Measurements from ENCODE around the gene CRACDL. TPM values are rescaled to one million over a fixed set of nuclear protein-coding genes. Genes with fewer than 3 reads are reported as not detected.

CRACDL gene
- total and polyA plus RNA-seq, 2 of the 13 experiments (the other 11 are each of a cell fraction or from before 2014, with no cell fraction given), result 0.15 to 0.26 TPM

- no peak for TF ChIP-seq KIAA2018 (CRISPR knock-in tag; IDR thresholded peaks at IDR 0.05; ENCODE audit: borderline replicate concordance)
- TF ChIP-seq ZMYM2 (CRISPR knock-in tag; IDR thresholded peaks at IDR 0.05), result no peak
- TF ChIP-seq, protein P1, sequence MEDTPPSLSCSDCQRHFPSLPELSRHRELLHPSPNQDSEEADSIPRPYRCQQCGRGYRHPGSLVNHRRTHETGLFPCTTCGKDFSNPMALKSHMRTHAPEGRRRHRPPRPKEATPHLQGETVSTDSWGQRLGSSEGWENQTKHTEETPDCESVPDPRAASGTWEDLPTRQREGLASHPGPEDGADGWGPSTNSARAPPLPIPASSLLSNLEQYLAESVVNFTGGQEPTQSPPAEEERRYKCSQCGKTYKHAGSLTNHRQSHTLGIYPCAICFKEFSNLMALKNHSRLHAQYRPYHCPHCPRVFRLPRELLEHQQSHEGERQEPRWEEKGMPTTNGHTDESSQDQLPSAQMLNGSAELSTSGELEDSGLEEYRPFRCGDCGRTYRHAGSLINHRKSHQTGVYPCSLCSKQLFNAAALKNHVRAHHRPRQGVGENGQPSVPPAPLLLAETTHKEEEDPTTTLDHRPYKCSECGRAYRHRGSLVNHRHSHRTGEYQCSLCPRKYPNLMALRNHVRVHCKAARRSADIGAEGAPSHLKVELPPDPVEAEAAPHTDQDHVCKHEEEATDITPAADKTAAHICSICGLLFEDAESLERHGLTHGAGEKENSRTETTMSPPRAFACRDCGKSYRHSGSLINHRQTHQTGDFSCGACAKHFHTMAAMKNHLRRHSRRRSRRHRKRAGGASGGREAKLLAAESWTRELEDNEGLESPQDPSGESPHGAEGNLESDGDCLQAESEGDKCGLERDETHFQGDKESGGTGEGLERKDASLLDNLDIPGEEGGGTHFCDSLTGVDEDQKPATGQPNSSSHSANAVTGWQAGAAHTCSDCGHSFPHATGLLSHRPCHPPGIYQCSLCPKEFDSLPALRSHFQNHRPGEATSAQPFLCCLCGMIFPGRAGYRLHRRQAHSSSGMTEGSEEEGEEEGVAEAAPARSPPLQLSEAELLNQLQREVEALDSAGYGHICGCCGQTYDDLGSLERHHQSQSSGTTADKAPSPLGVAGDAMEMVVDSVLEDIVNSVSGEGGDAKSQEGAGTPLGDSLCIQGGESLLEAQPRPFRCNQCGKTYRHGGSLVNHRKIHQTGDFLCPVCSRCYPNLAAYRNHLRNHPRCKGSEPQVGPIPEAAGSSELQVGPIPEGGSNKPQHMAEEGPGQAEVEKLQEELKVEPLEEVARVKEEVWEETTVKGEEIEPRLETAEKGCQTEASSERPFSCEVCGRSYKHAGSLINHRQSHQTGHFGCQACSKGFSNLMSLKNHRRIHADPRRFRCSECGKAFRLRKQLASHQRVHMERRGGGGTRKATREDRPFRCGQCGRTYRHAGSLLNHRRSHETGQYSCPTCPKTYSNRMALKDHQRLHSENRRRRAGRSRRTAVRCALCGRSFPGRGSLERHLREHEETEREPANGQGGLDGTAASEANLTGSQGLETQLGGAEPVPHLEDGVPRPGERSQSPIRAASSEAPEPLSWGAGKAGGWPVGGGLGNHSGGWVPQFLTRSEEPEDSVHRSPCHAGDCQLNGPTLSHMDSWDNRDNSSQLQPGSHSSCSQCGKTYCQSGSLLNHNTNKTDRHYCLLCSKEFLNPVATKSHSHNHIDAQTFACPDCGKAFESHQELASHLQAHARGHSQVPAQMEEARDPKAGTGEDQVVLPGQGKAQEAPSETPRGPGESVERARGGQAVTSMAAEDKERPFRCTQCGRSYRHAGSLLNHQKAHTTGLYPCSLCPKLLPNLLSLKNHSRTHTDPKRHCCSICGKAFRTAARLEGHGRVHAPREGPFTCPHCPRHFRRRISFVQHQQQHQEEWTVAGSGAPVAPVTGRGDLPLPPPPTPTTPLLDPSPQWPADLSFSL (CRISPR knock-in tag; IDR thresholded peaks at IDR 0.05), result no peak
- no peak for TF ChIP-seq TP53 (CRISPR knock-in tag; conservative IDR thresholded peaks at IDR 0.05)
- TF ChIP-seq KLF12 (CRISPR knock-in tag; IDR thresholded peaks at IDR 0.05; ENCODE audit: borderline replicate concordance), result no peak
- TF ChIP-seq SNAI1 (CRISPR knock-in tag; IDR thresholded peaks at IDR 0.05; ENCODE audit: borderline replicate concordance), result no peak
- 0 out of 2 replicates have a peak, but pooled peaks have one; percentile 31 for TF ChIP-seq ARID2 (CRISPR knock-in tag; IDR thresholded peaks at IDR 0.05; ENCODE audit: borderline replicate concordance)
- TF ChIP-seq YEATS2 (CRISPR knock-in tag; IDR thresholded peaks at IDR 0.05; ENCODE audit: borderline replicate concordance), result no peak
- 0 out of 2 replicates have a peak, but pooled peaks have one; percentile 37 for TF ChIP-seq ZNF160 (CRISPR knock-in tag; IDR thresholded peaks at IDR 0.05)
- TF ChIP-seq MYC (CRISPR knock-in tag; IDR thresholded peaks at IDR 0.05; ENCODE audit: borderline replicate concordance), result peak; percentile 53; the same call in 1 of the 2 replicates
- TF ChIP-seq, protein P2, sequence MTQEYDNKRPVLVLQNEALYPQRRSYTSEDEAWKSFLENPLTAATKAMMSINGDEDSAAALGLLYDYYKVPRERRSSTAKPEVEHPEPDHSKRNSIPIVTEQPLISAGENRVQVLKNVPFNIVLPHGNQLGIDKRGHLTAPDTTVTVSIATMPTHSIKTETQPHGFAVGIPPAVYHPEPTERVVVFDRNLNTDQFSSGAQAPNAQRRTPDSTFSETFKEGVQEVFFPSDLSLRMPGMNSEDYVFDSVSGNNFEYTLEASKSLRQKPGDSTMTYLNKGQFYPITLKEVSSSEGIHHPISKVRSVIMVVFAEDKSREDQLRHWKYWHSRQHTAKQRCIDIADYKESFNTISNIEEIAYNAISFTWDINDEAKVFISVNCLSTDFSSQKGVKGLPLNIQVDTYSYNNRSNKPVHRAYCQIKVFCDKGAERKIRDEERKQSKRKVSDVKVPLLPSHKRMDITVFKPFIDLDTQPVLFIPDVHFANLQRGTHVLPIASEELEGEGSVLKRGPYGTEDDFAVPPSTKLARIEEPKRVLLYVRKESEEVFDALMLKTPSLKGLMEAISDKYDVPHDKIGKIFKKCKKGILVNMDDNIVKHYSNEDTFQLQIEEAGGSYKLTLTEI (CRISPR knock-in tag; conservative IDR thresholded peaks at IDR 0.05), result no peak
- TF ChIP-seq GABPB1 (CRISPR knock-in tag; IDR thresholded peaks at IDR 0.05), result no peak
Observed at GRCh38 chr2:98796775-98797544, 139.1 kb downstream of the CRACDL start (continued).
